HepG2 (cell line): ENCODE measurements around the gene MRPS5. TPM values are rescaled to one million over a fixed set of nuclear protein-coding genes. Genes with fewer than 3 reads are reported as not detected.

Experiments
- AHDC1 ChIP-seq: sonication (generic); formaldehyde crosslinking; IDR thresholded peaks from 2 replicates; pipeline ENCODE4 v1.5.1; 2020; ENCODE audit warnings: mild to moderate bottlenecking, missing genetic modification reagents, borderline replicate concordance
- DMAP1 ChIP-seq: IDR thresholded peaks from 2 replicates; pipeline ENCODE4 v1.6.1; 2016
- GATAD2A ChIP-seq: IDR thresholded peaks from 2 replicates; pipeline ENCODE4 v1.6.1; 2016
- GLMP ChIP-seq: sonication (generic); formaldehyde crosslinking; IDR thresholded peaks from 2 replicates; pipeline ENCODE4 v1.9.0; 2021; ENCODE audit warnings: missing genetic modification reagents, mild to moderate bottlenecking, borderline replicate concordance
- GPBP1L1 ChIP-seq: sonication (generic); formaldehyde crosslinking; IDR thresholded peaks from 2 replicates; pipeline ENCODE4 v1.5.0; 2020; ENCODE audit warnings: mild to moderate bottlenecking, missing genetic modification reagents
- HNF4G ChIP-seq, 2 experiments: sonication (generic) in 1 of 2; formaldehyde crosslinking in 1 of 2; IDR thresholded peaks; 2 replicates each; pipeline versions ENCODE4 v1.4.0 to v1.6.1; 2011 to 2020; ENCODE audit warnings: borderline replicate concordance in 2 of 2, low read depth in 2 of 2, mild to moderate bottlenecking in 2 of 2, low read length in 1 of 2, missing genetic modification reagents in 1 of 2, moderate library complexity in 1 of 2
- HOXA7 ChIP-seq: sonication (generic); formaldehyde crosslinking; IDR thresholded peaks from 2 replicates; pipeline ENCODE4 v1.8.1; 2022; ENCODE audit warnings: mild to moderate bottlenecking, missing genetic modification reagents, moderate library complexity
- NCOA5 ChIP-seq: sonication (generic); formaldehyde crosslinking; IDR thresholded peaks from 2 replicates; pipeline ENCODE4 v1.4.0; 2020; ENCODE audit warnings: missing genetic modification reagents
- POLR2AphosphoS2 ChIP-seq: IDR thresholded peaks from 2 replicates; pipeline ENCODE4 v1.6.1; 2011; ENCODE audit warnings: low read depth, low read length, improper control_type of control experiment
- SAFB2 ChIP-seq: sonication (generic); formaldehyde crosslinking; IDR thresholded peaks from 2 replicates; pipeline ENCODE4 v1.5.1; 2020; ENCODE audit warnings: missing genetic modification reagents, low read depth, mild to moderate bottlenecking, borderline replicate concordance
- SRF ChIP-seq: IDR thresholded peaks from 2 replicates; pipeline ENCODE4 v1.6.1; 2011; ENCODE audit warnings: mild to moderate bottlenecking, low read depth, low read length, moderate library complexity
- TRIM22 ChIP-seq: fragments of 450-650 bp; IDR thresholded peaks from 2 replicates; pipeline ENCODE4 v1.6.1; 2017
- ZBTB46 ChIP-seq: sonication (generic); formaldehyde crosslinking; IDR thresholded peaks from 2 replicates; pipeline ENCODE4 v1.4.0; 2020; ENCODE audit warnings: mild to moderate bottlenecking, missing genetic modification reagents, borderline replicate concordance
- ZBTB7B ChIP-seq: sonication (generic); formaldehyde crosslinking; IDR thresholded peaks from 2 replicates; pipeline ENCODE4 v1.4.0; 2020; ENCODE audit warnings: missing genetic modification reagents
- ZNF354B ChIP-seq: sonication (generic); formaldehyde crosslinking; IDR thresholded peaks from 2 replicates; pipeline ENCODE4 v1.8.0; 2022; ENCODE audit warnings: mild to moderate bottlenecking, missing genetic modification reagents
- ZNF761 ChIP-seq: sonication (generic); formaldehyde crosslinking; conservative IDR thresholded peaks from 2 replicates; pipeline ENCODE4 v1.4.0; 2020; ENCODE audit warnings: mild to moderate bottlenecking, missing genetic modification reagents
- ZNF841 ChIP-seq: sonication (generic); formaldehyde crosslinking; IDR thresholded peaks from 2 replicates; pipeline ENCODE4 v1.8.1; 2023; ENCODE audit warnings: missing genetic modification reagents, borderline replicate concordance
- polyA plus RNA-seq, 8 experiments: library from polyadenylated mRNA; depleted of rRNA in 3 of 8; stranded (reverse) in 7 of 8; unstranded in 1 of 8; fragments of >200 nt; fragmentation: Illumina TruSeq in 4 of 8; extraction: Trizol in 4 of 8; gene quantifications; 2 replicates each; pipeline versions ENCODE4 v1.2.1 to v1.2.3, GENCODE V29; 2011 to 2016; ENCODE audit warnings: low read depth in 4 of 8, missing spikeins in 1 of 8, mixed read lengths in 1 of 8; ENCODE audit not compliant: insufficient read depth in 1 of 8
- total RNA-seq, 5 experiments: library from RNA; depleted of rRNA; stranded (reverse); fragments of >200 nt; fragmentation: Illumina TruSeq; extraction: Trizol; gene quantifications; 2 replicates each; pipeline ENCODE4 v1.2.3, GENCODE V29; 2016; ENCODE audit warnings: low read depth in 1 of 5

The MRPS5 gene
- total and polyA plus RNA-seq, 2 of the 13 experiments (the other 11 are each of a cell fraction or from before 2014, with no cell fraction given), result 98.8 to 134 TPM

GRCh38 chr2:95165371-95166064 lies 43.9 kb upstream of the MRPS5 start, which contains the start of gene ZNF2 (continued):
- TF ChIP-seq GLMP (CRISPR knock-in tag) (no peak; the same call in 1 of the 2 replicates), ZBTB46 (no peak), AHDC1 (CRISPR knock-in tag) (no peak), ZNF354B (CRISPR knock-in tag) (peak; percentile 93; the same call in 1 of the 2 replicates), SAFB2 (peak; percentile 93; the same call in 1 of the 2 replicates), GPBP1L1 (CRISPR knock-in tag) (no peak), ZNF841 (CRISPR knock-in tag) (0 out of 2 replicates have a peak, but pooled peaks have one; percentile 29), SRF (peak; percentile 75), ZNF761 (CRISPR knock-in tag) (peak; percentile 47; the same call in 1 of the 2 replicates), POLR2AphosphoS2 (peak; percentile 91; the same call in 1 of the 2 replicates), DMAP1 (CRISPR knock-in tag) (peak; percentile 98), GATAD2A (CRISPR knock-in tag) (peak; percentile 46; the same call in 1 of the 2 replicates), HNF4G (IDR thresholded peaks at IDR 0.05; ENCODE audit: borderline replicate concordance, low read depth, low read length) (no peak), HNF4G (CRISPR knock-in tag; IDR thresholded peaks at IDR 0.05; ENCODE audit: borderline replicate concordance, low read depth) (peak; percentile 23; the same call in 1 of the 2 replicates), HOXA7 (CRISPR knock-in tag) (0 out of 2 replicates have a peak, but pooled peaks have one; percentile 52), NCOA5 (CRISPR knock-in tag) (no peak), ZBTB7B (CRISPR knock-in tag) (0 out of 2 replicates have a peak, but pooled peaks have one; percentile 12), TRIM22 (no peak)
